Osteoblast (primary cell): Measurements from ENCODE around the gene CSRNP3. TPM values are rescaled to one million over a fixed set of nuclear protein-coding genes. Genes with fewer than 3 reads are reported as not detected.

Experiments used
- DNase-seq: peaks from one replicate; pipeline ENCODE4 v3.0.0; 2011; ENCODE audit warnings: low spot score, mixed read lengths; ENCODE audit not compliant: insufficient read length; ENCODE audit errors: missing footprints
- H2AFZ ChIP-seq: 2 replicates; pipeline ENCODE4 v1.6.0; 2011; ENCODE audit warnings: mild to moderate bottlenecking, low read length
- H3K27ac ChIP-seq: 2 replicates; pipeline ENCODE4 v1.5.1; 2011; ENCODE audit warnings: mild to moderate bottlenecking, low read depth, low read length, moderate library complexity
- H3K27me3 ChIP-seq: 2 replicates; pipeline ENCODE4 v1.6.0; 2012; ENCODE audit warnings: mild to moderate bottlenecking, control low read depth, inconsistent platforms, low read length, moderate library complexity; ENCODE audit not compliant: insufficient read depth
- H3K36me3 ChIP-seq: 2 replicates; pipeline ENCODE4 v1.5.1; 2011; ENCODE audit warnings: mild to moderate bottlenecking, low read length, control low read depth, moderate library complexity; ENCODE audit not compliant: insufficient read depth
- H3K4me1 ChIP-seq: 2 replicates; pipeline ENCODE4 v1.5.1; 2011; ENCODE audit warnings: mild to moderate bottlenecking, low read length, control low read depth, moderate library complexity; ENCODE audit not compliant: insufficient read depth
- H3K4me2 ChIP-seq: 2 replicates; pipeline ENCODE4 v1.6.0; 2011; ENCODE audit warnings: mild to moderate bottlenecking, low read length; ENCODE audit not compliant: insufficient read depth
- H3K4me3 ChIP-seq: fragments of 200-600 bp; sonication (generic); 3 replicates; pipeline ENCODE4 v1.5.1; 2012; ENCODE audit warnings: mild to moderate bottlenecking, low read length, inconsistent platforms; ENCODE audit not compliant: insufficient read depth
- H3K79me2 ChIP-seq: 2 replicates; pipeline ENCODE4 v1.6.0; 2012; ENCODE audit warnings: mild to moderate bottlenecking, low read length, control low read depth, inconsistent platforms; ENCODE audit not compliant: insufficient read depth
- H3K9me3 ChIP-seq: 2 replicates; pipeline ENCODE4 v1.5.1; 2011; ENCODE audit warnings: low read depth, low read length, control low read depth
- H4K20me1 ChIP-seq: 2 replicates; pipeline ENCODE4 v1.6.0; 2012; ENCODE audit warnings: mild to moderate bottlenecking, low read length, control low read depth; ENCODE audit not compliant: insufficient read depth
- total RNA-seq: library from RNA; depleted of rRNA; stranded (reverse); fragments of >200 nt; gene quantifications from 2 replicates; pipeline ENCODE4 v1.2.3, GENCODE V29; 2012
- TF ChIP-seq, protein P1 (sequence below): IDR thresholded peaks from 2 replicates; pipeline ENCODE4 v1.5.1; 2011; ENCODE audit warnings: mild to moderate bottlenecking, low read depth, low read length, moderate library complexity; ENCODE audit errors: extremely low read depth

Gene CSRNP3
- total RNA-seq, 1 donor, result 1.4 TPM

- no peaks in the 10 kb centered on the region for H3K27me3 ChIP-seq
- H3K9me3 ChIP-seq, result no peaks in the 10 kb centered on the region
- no peak overlapping the region for H3K4me3 ChIP-seq
- no peak overlapping the region for H3K4me2 ChIP-seq
- no peaks in the 10 kb centered on the region for H3K4me1 ChIP-seq
- no peaks in the 10 kb centered on the region for H3K79me2 ChIP-seq
- no peaks in the 10 kb centered on the region for H3K36me3 ChIP-seq
- DNase-seq, result no peak
- H3K27ac ChIP-seq, result no peak overlapping the region
- TF ChIP-seq, protein P1, sequence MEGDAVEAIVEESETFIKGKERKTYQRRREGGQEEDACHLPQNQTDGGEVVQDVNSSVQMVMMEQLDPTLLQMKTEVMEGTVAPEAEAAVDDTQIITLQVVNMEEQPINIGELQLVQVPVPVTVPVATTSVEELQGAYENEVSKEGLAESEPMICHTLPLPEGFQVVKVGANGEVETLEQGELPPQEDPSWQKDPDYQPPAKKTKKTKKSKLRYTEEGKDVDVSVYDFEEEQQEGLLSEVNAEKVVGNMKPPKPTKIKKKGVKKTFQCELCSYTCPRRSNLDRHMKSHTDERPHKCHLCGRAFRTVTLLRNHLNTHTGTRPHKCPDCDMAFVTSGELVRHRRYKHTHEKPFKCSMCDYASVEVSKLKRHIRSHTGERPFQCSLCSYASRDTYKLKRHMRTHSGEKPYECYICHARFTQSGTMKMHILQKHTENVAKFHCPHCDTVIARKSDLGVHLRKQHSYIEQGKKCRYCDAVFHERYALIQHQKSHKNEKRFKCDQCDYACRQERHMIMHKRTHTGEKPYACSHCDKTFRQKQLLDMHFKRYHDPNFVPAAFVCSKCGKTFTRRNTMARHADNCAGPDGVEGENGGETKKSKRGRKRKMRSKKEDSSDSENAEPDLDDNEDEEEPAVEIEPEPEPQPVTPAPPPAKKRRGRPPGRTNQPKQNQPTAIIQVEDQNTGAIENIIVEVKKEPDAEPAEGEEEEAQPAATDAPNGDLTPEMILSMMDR, result no peak
- no peak overlapping the region for H2AFZ ChIP-seq
- H4K20me1 ChIP-seq, result no peaks in the 10 kb centered on the region
Measured at GRCh38 chr2:165681841-165682240, 212.3 kb downstream of the CSRNP3 start.

- DNase-seq, result no peak
- H2AFZ ChIP-seq, result no peak overlapping the region
- no peaks in the 10 kb centered on the region for H3K4me1 ChIP-seq
- TF ChIP-seq, protein P1, result no peak
- no peak overlapping the region for H3K27ac ChIP-seq
- H3K27me3 ChIP-seq, result no peaks in the 10 kb centered on the region
- no peaks in the 10 kb centered on the region for H3K9me3 ChIP-seq
- H4K20me1 ChIP-seq, result no peaks in the 10 kb centered on the region
- H3K79me2 ChIP-seq, result no peaks in the 10 kb centered on the region
- no peak overlapping the region for H3K4me3 ChIP-seq
- H3K4me2 ChIP-seq, result no peak overlapping the region
- H3K36me3 ChIP-seq, result no peaks in the 10 kb centered on the region
Measured at GRCh38 chr2:165682546-165682945, 213.0 kb downstream of the CSRNP3 start.

- Histone ChIP-seq H3K4me3 (no peak overlapping the region), H3K79me2 (no peaks in the 10 kb centered on the region), H3K4me2 (no peak overlapping the region), H3K27me3 (no peaks in the 10 kb centered on the region), H3K4me1 (no peaks in the 10 kb centered on the region), H2AFZ (no peak overlapping the region), H3K9me3 (no peaks in the 10 kb centered on the region), H4K20me1 (no peaks in the 10 kb centered on the region), H3K27ac (no peak overlapping the region), H3K36me3 (no peaks in the 10 kb centered on the region)
- TF ChIP-seq, protein P1, result no peak
- DNase-seq, result no peak
Measured at GRCh38 chr2:165686800-165687199, 217.3 kb downstream of the CSRNP3 start.

- H3K27me3 ChIP-seq, result no peaks in the 10 kb centered on the region
- no peaks in the 10 kb centered on the region for H4K20me1 ChIP-seq
- H3K4me2 ChIP-seq, result no peak overlapping the region
- no peaks in the 10 kb centered on the region for H3K4me1 ChIP-seq
- H3K4me3 ChIP-seq, result no peak overlapping the region
- H3K27ac ChIP-seq, result no peak overlapping the region
- no peak for DNase-seq
- H3K36me3 ChIP-seq, result no peaks in the 10 kb centered on the region
- H3K79me2 ChIP-seq, result no peaks in the 10 kb centered on the region
- TF ChIP-seq, protein P1, result no peak
- no peak overlapping the region for H2AFZ ChIP-seq
- H3K9me3 ChIP-seq, result no peaks in the 10 kb centered on the region
Measured at GRCh38 chr2:165687426-165688002, 218.0 kb downstream of the CSRNP3 start.
